ENCODE data around the gene SLC5A6. TPM values are rescaled to one million over a fixed set of nuclear protein-coding genes. Genes with fewer than 3 reads are reported as not detected.

Gene SLC5A6
- total RNA-seq, 1 donor from 2014 or later, result 89.2 TPM

DNA sequence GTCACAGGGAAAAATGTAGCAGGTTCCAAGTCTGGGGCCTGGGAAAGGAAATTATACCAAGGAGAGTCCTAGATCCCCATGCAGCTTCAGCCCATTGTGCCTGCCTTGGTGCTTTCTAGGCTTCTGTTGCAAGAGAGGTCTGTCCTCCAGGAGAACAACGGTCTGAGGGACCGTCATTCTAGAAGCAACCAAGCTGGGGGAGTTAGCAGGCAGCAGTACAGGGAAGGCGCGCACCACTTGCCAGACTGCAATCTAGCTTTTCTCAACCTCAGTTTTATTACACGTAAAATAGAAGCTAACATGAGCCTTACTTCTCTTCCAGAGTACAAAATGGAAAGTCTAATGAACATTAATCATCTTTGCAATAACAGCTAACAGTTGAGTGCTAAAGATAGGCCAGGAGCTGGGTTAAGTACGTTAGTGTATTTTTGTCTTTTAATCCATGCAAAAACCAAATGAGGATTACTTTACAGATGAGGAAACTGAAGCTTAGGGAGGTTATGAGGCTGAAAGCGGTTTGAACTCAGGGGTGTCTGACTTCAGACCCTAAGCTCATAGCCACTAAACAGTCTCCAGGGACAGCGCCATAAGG is 61.3 kb downstream of the SLC5A6 start:
- peaks cover 5% of the 10 kb centered on the region for H3K27me3 Mint-ChIP-seq (ENCODE audit: insufficient read depth)
- no peak for DNase-seq (ENCODE audit: low spot score)
- H3K27ac Mint-ChIP-seq, result no peak overlapping the region
- H3K9me3 Mint-ChIP-seq, result no peaks in the 10 kb centered on the region
- no peaks in the 10 kb centered on the region for H3K36me3 Mint-ChIP-seq (ENCODE audit: low read depth)
- no peak overlapping the region for H3K4me3 Mint-ChIP-seq
- intact Hi-C loops (cut with micrococcal nuclease), result no loop called here
- no peaks in the 10 kb centered on the region for H3K4me1 Mint-ChIP-seq (ENCODE audit: low read depth)

Other genes with a start within 250 kb of the SLC5A6 start
- gene MAPRE3, start 241.6 kb downstream of the SLC5A6 start, total RNA-seq, result 3.1 and 3.7 TPM in 2 replicates
- 97.5 and 98.1 TPM in 2 replicates for gene TMEM214, start 179.3 kb downstream of the SLC5A6 start, total RNA-seq
- gene AGBL5, start 160.6 kb downstream of the SLC5A6 start, total RNA-seq, result 12.3 and 13.8 TPM in 2 replicates
- 322 and 332 TPM in 2 replicates for gene OST4, start 140.6 kb downstream of the SLC5A6 start, total RNA-seq
- 1.1 and 1.5 TPM in 2 replicates for gene EMILIN1, start 133.7 kb downstream of the SLC5A6 start, total RNA-seq
- gene KHK, start 125.5 kb downstream of the SLC5A6 start, total RNA-seq, result 12.2 and 12.4 TPM in 2 replicates
- 12.9 and 18.0 TPM in 2 replicates for gene CGREF1, start 93.1 kb downstream of the SLC5A6 start, total RNA-seq
- gene ABHD1, start 88.5 kb downstream of the SLC5A6 start, total RNA-seq, result 0.34 and 0.96 TPM in 2 replicates
- 95.9 and 97.1 TPM in 2 replicates for gene PREB, start 77.6 kb downstream of the SLC5A6 start, total RNA-seq
- not detected in 2 replicates for gene PRR30, start 72.9 kb downstream of the SLC5A6 start, total RNA-seq
- not detected in 2 replicates for gene TCF23, start 63.3 kb downstream of the SLC5A6 start, total RNA-seq
- gene ATRAID, start 227 bp downstream of the SLC5A6 start, total RNA-seq, result 107 and 111 TPM in 2 replicates
- gene CAD, start 5.1 kb upstream of the SLC5A6 start, total RNA-seq, result 135 and 138 TPM in 2 replicates
- gene SLC30A3, start 50.8 kb upstream of the SLC5A6 start, total RNA-seq, result 2.1 and 2.2 TPM in 2 replicates
- not detected in 2 replicates for gene DNAJC5G, start 63.2 kb upstream of the SLC5A6 start, total RNA-seq
- gene TRIM54, start 70.2 kb upstream of the SLC5A6 start, total RNA-seq, result 0.26 TPM in 1 of 2 replicates, not detected in the other
- gene UCN, start 96.2 kb upstream of the SLC5A6 start, total RNA-seq, result 1.4 and 1.8 TPM in 2 replicates
- gene MPV17, start 110.8 kb upstream of the SLC5A6 start, total RNA-seq, result 85.9 and 89.9 TPM in 2 replicates
- gene GTF3C2, start 144.5 kb upstream of the SLC5A6 start, total RNA-seq, result 86.3 and 86.6 TPM in 2 replicates
- 53.9 and 55.8 TPM in 2 replicates for gene EIF2B4, start 158.1 kb upstream of the SLC5A6 start, total RNA-seq
- gene SNX17, start 158.3 kb upstream of the SLC5A6 start, total RNA-seq, result 134 and 137 TPM in 2 replicates
- 14.5 and 16.2 TPM in 2 replicates for gene ZNF513, start 168.5 kb upstream of the SLC5A6 start, total RNA-seq
- 158 and 160 TPM in 2 replicates for gene PPM1G, start 197.3 kb upstream of the SLC5A6 start, total RNA-seq
- 99.7 and 106 TPM in 2 replicates for gene NRBP1, start 216.4 kb upstream of the SLC5A6 start, total RNA-seq
- gene KRTCAP3, start 230.1 kb upstream of the SLC5A6 start, total RNA-seq, result 3.5 and 5.7 TPM in 2 replicates